GM23338 (cell line): ENCODE measurements around the gene DLG2. TPM values are rescaled to one million over a fixed set of nuclear protein-coding genes. Genes with fewer than 3 reads are reported as not detected.
A peak's percentile ranks its signal among the peaks of the same experiment; 100 is the strongest.

ENCODE experiments used
- ATAC-seq: fragments of 200-7000 bp; cut with Tn5 transposase; 3 replicates; pipeline ENCODE4 v1.9.1; 2020
- DNase-seq: peaks from one replicate; pipeline ENCODE4 v3.0.0-alpha.2; 2015; ENCODE audit warnings: low spot score
- H2AFZ ChIP-seq: fragments of 200-600 bp; sonication (generic); 2 replicates; pipeline ENCODE4 v1.8.0; 2016; ENCODE audit warnings: antibody characterized with exemption, mild to moderate bottlenecking, moderate library complexity
- H3F3A ChIP-seq: fragments of 200-600 bp; sonication (generic); replicated peaks from 2 replicates; pipeline ENCODE4 v1.8.0; 2017; ENCODE audit warnings: antibody characterized with exemption, mixed run types, low read depth
- H3K27ac ChIP-seq: fragments of 200-600 bp; sonication (generic); 2 replicates; pipeline ENCODE4 v1.6.1; 2016; ENCODE audit warnings: low read depth
- H3K27me3 ChIP-seq: fragments of 200-600 bp; sonication (generic); 2 replicates; pipeline ENCODE4 v1.8.0; 2016; ENCODE audit warnings: mild to moderate bottlenecking, mixed run types, moderate library complexity; ENCODE audit not compliant: insufficient read depth
- H3K36me3 ChIP-seq: fragments of 200-600 bp; sonication (generic); 2 replicates; pipeline ENCODE4 v1.8.0; 2016; ENCODE audit warnings: mild to moderate bottlenecking; ENCODE audit not compliant: insufficient read depth
- H3K4me1 ChIP-seq: fragments of 200-600 bp; sonication (generic); 2 replicates; pipeline ENCODE4 v1.8.0; 2016; ENCODE audit warnings: mild to moderate bottlenecking, moderate library complexity; ENCODE audit not compliant: insufficient read depth
- H3K4me2 ChIP-seq: fragments of 200-600 bp; sonication (generic); 2 replicates; pipeline ENCODE4 v1.7.1; 2017; ENCODE audit warnings: mixed run types
- H3K4me3 ChIP-seq: fragments of 200-600 bp; sonication (generic); 2 replicates; pipeline ENCODE4 v1.6.1; 2016; ENCODE audit warnings: mixed run types
- H3K79me2 ChIP-seq: fragments of 200-600 bp; sonication (generic); replicated peaks from 2 replicates; pipeline ENCODE4 v1.8.0; 2017; ENCODE audit warnings: mild to moderate bottlenecking; ENCODE audit not compliant: insufficient read depth
- H3K9me2 ChIP-seq: fragments of 200-600 bp; sonication (generic); 2 replicates; pipeline ENCODE4 v1.8.0; 2017; ENCODE audit not compliant: insufficient read depth
- H4K20me1 ChIP-seq: fragments of 200-600 bp; sonication (generic); replicated peaks from 2 replicates; pipeline ENCODE4 v1.8.0; 2017; ENCODE audit warnings: mild to moderate bottlenecking; ENCODE audit not compliant: insufficient read depth
- H3K27ac Mint-ChIP-seq: 2 replicates; pipeline ENCODE4 v1.8.0; 2020; ENCODE audit warnings: inconsistent platforms, mild to moderate bottlenecking, moderate library complexity, mixed read lengths
- H3K27me3 Mint-ChIP-seq: 3 replicates; pipeline ENCODE4 v1.8.0; 2022; ENCODE audit warnings: low read depth, mild to moderate bottlenecking, moderate library complexity, mixed read lengths, inconsistent platforms; ENCODE audit not compliant: insufficient read depth, poor library complexity
- H3K36me3 Mint-ChIP-seq: 3 replicates; pipeline ENCODE4 v1.8.0; 2021; ENCODE audit warnings: low read depth, mild to moderate bottlenecking, inconsistent platforms, moderate library complexity, mixed read lengths
- H3K4me1 Mint-ChIP-seq: 3 replicates; pipeline ENCODE4 v1.8.0; 2020; ENCODE audit warnings: mild to moderate bottlenecking, inconsistent platforms, mixed read lengths
- H3K4me3 Mint-ChIP-seq: 3 replicates; pipeline ENCODE4 v1.8.0; 2021; ENCODE audit warnings: moderate library complexity, mild to moderate bottlenecking, inconsistent platforms, mixed read lengths
- H3K9me3 Mint-ChIP-seq: 3 replicates; pipeline ENCODE4 v1.8.0; 2020; ENCODE audit warnings: moderate library complexity, mild to moderate bottlenecking, inconsistent platforms, mixed read lengths
- CREB1 ChIP-seq: fragments of 250-450 bp; sonication (Bioruptor Pico); IDR thresholded peaks from 2 replicates; pipeline ENCODE4 v1.5.0; 2020; ENCODE audit warnings: low read depth, mild to moderate bottlenecking, moderate library complexity
- EZH2 ChIP-seq: fragments of 200-600 bp; sonication (generic); IDR thresholded peaks from one replicate; pipeline ENCODE4 v1.8.0; 2017; ENCODE audit warnings: antibody characterized with exemption, mild to moderate bottlenecking, low read depth; ENCODE audit not compliant: unreplicated experiment
- EZH2phosphoT487 ChIP-seq: fragments of 200-600 bp; sonication (generic); IDR thresholded peaks from one replicate; pipeline ENCODE4 v1.8.1; 2018; ENCODE audit warnings: antibody characterized with exemption; ENCODE audit not compliant: unreplicated experiment
- JUNB ChIP-seq: IDR thresholded peaks from one replicate; pipeline ENCODE4 v1.6.1; 2016; ENCODE audit warnings: antibody characterized with exemption; ENCODE audit not compliant: unreplicated experiment
- POLR2AphosphoS5 ChIP-seq: IDR thresholded peaks from 2 replicates; pipeline ENCODE4 v1.6.1; 2016; ENCODE audit warnings: antibody characterized with exemption, low read depth
- STAT1 ChIP-seq: IDR thresholded peaks from one replicate; pipeline ENCODE4 v1.6.1; 2016; ENCODE audit warnings: antibody characterized with exemption; ENCODE audit not compliant: unreplicated experiment
- ZNF114 ChIP-seq: fragments of 250-450 bp; sonication (Bioruptor Pico); IDR thresholded peaks from 2 replicates; pipeline ENCODE4 v1.5.0; 2020; ENCODE audit warnings: mild to moderate bottlenecking, moderate library complexity
- ZNF331 ChIP-seq: fragments of 250-450 bp; sonication (Bioruptor Pico); IDR thresholded peaks from 2 replicates; pipeline ENCODE4 v1.5.0; 2020; ENCODE audit warnings: low read depth, mild to moderate bottlenecking, moderate library complexity
- polyA plus RNA-seq: library from polyadenylated mRNA; unstranded; fragments of >200 nt; fragmentation: Nextera tagmentation; extraction: Ambion mirVana; gene quantifications from 2 replicates; pipeline ENCODE4 v1.2.1, GENCODE V29; 2016
- total RNA-seq: library from RNA; depleted of rRNA; stranded (reverse); fragments of >200 nt; shearing (Covaris generic); gene quantifications from 2 replicates; pipeline ENCODE4 v1.2.3, GENCODE V29; 2014
- TF ChIP-seq, protein P1 (sequence below): fragments of 250-450 bp; sonication (Bioruptor Pico); IDR thresholded peaks from 2 replicates; pipeline ENCODE4 v1.5.0; 2020; ENCODE audit warnings: mild to moderate bottlenecking, moderate library complexity
- TF ChIP-seq, protein P2 (sequence below): IDR thresholded peaks from 2 replicates; pipeline ENCODE4 v1.6.1; 2016; ENCODE audit warnings: antibody characterized with exemption

The DLG2 gene
- total and polyA plus RNA-seq, 2 experiments from 2014 or later, result 19.8 to 21.5 TPM

DNA sequence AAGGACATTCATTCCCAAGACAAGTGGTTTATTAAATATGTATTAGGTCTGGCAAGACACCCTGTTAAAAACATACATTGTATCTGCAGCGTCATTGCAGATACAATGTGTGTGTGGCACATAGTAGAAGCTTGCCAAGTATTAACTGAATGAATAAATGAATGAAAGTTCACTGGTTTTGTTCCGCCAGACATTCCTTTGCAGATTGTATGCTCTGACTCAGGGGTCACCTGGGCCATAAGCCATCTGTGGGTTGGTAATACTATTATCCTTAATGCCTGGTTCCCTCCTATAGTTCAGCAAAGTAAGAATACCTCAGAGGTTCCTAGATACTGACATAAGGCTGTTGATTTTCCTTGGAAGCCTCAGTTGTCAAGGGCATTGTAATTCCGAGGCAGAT is 1963.7 kb downstream of the DLG2 start (continued):
- TF ChIP-seq, protein P1, sequence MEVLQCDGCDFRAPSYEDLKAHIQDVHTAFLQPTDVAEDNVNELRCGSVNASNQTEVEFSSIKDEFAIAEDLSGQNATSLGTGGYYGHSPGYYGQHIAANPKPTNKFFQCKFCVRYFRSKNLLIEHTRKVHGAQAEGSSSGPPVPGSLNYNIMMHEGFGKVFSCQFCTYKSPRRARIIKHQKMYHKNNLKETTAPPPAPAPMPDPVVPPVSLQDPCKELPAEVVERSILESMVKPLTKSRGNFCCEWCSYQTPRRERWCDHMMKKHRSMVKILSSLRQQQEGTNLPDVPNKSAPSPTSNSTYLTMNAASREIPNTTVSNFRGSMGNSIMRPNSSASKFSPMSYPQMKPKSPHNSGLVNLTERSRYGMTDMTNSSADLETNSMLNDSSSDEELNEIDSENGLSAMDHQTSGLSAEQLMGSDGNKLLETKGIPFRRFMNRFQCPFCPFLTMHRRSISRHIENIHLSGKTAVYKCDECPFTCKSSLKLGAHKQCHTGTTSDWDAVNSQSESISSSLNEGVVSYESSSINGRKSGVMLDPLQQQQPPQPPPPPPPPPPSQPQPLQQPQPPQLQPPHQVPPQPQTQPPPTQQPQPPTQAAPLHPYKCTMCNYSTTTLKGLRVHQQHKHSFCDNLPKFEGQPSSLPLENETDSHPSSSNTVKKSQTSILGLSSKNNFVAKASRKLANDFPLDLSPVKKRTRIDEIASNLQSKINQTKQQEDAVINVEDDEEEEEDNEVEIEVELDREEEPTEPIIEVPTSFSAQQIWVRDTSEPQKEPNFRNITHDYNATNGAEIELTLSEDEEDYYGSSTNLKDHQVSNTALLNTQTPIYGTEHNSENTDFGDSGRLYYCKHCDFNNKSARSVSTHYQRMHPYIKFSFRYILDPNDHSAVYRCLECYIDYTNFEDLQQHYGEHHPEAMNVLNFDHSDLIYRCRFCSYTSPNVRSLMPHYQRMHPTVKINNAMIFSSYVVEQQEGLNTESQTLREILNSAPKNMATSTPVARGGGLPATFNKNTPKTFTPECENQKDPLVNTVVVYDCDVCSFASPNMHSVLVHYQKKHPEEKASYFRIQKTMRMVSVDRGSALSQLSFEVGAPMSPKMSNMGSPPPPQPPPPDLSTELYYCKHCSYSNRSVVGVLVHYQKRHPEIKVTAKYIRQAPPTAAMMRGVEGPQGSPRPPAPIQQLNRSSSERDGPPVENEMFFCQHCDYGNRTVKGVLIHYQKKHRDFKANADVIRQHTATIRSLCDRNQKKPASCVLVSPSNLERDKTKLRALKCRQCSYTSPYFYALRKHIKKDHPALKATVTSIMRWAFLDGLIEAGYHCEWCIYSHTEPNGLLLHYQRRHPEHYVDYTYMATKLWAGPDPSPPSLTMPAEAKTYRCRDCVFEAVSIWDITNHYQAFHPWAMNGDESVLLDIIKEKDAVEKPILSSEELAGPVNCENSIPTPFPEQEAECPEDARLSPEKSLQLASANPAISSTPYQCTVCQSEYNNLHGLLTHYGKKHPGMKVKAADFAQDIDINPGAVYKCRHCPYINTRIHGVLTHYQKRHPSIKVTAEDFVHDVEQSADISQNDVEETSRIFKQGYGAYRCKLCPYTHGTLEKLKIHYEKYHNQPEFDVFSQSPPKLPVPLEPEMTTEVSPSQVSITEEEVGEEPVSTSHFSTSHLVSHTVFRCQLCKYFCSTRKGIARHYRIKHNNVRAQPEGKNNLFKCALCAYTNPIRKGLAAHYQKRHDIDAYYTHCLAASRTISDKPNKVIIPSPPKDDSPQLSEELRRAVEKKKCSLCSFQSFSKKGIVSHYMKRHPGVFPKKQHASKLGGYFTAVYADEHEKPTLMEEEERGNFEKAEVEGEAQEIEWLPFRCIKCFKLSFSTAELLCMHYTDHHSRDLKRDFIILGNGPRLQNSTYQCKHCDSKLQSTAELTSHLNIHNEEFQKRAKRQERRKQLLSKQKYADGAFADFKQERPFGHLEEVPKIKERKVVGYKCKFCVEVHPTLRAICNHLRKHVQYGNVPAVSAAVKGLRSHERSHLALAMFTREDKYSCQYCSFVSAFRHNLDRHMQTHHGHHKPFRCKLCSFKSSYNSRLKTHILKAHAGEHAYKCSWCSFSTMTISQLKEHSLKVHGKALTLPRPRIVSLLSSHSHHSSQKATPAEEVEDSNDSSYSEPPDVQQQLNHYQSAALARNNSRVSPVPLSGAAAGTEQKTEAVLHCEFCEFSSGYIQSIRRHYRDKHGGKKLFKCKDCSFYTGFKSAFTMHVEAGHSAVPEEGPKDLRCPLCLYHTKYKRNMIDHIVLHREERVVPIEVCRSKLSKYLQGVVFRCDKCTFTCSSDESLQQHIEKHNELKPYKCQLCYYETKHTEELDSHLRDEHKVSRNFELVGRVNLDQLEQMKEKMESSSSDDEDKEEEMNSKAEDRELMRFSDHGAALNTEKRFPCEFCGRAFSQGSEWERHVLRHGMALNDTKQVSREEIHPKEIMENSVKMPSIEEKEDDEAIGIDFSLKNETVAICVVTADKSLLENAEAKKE (CRISPR knock-in tag), result no peak
- no peak for TF ChIP-seq EZH2
- TF ChIP-seq ZNF114, result no peak

DNA sequence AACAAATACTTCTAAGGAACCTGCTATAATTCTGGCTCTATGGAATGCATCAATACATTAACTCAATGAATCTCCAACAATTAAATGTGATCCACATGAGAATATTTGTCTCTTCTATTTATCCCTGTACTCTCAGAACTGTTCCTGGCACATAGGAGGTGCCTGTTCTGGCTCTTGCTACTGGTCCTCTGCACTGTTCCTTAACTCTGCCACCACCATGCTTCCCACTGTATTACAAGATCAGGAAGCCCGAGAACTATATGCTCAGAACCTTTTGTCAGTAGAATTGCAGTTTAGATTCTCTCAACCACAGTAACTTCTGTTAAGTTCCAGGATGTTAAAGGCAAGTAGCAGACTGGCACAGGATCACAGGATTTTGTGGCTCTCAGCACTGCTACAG is 1964.7 kb downstream of the DLG2 start:
- ATAC-seq (peak; percentile 45; the same call in 2 of the 3 replicates), DNase-seq (no peak)
- no peak overlapping the region for H3K4me3 ChIP-seq
- Mint-ChIP-seq H3K27me3 (peaks cover 2% of the 10 kb centered on the region), H3K27ac (peak overlapping the region; percentile 8; the same call in 1 of the 2 replicates), H3K4me1 (peaks cover 30% of the 10 kb centered on the region), H3K36me3 (no peaks in the 10 kb centered on the region), H3K9me3 (no peaks in the 10 kb centered on the region), H3K4me3 (no peak overlapping the region)
- H3K9me2 ChIP-seq, result no peaks in the 10 kb centered on the region
- H3K4me1 ChIP-seq, result peaks cover 35% of the 10 kb centered on the region
- no peaks in the 10 kb centered on the region for H3K36me3 ChIP-seq
- H3K27ac ChIP-seq, result no peak overlapping the region
- H3F3A ChIP-seq, result no peaks in the 10 kb centered on the region
- no peak overlapping the region for H3K4me2 ChIP-seq
- no peaks in the 10 kb centered on the region for H4K20me1 ChIP-seq
- H2AFZ ChIP-seq, result no peak overlapping the region
- no peaks in the 10 kb centered on the region for H3K27me3 ChIP-seq
- H3K79me2 ChIP-seq, result no peaks in the 10 kb centered on the region
- TF ChIP-seq STAT1, result no peak
- TF ChIP-seq, protein P2, sequence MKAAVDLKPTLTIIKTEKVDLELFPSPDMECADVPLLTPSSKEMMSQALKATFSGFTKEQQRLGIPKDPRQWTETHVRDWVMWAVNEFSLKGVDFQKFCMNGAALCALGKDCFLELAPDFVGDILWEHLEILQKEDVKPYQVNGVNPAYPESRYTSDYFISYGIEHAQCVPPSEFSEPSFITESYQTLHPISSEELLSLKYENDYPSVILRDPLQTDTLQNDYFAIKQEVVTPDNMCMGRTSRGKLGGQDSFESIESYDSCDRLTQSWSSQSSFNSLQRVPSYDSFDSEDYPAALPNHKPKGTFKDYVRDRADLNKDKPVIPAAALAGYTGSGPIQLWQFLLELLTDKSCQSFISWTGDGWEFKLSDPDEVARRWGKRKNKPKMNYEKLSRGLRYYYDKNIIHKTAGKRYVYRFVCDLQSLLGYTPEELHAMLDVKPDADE, result no peak
- TF ChIP-seq EZH2phosphoT487, result no peak
- TF ChIP-seq ZNF331, result no peak
- TF ChIP-seq ZNF114, result no peak
- TF ChIP-seq CREB1 (CRISPR knock-in tag), result no peak
- no peak for TF ChIP-seq EZH2
- TF ChIP-seq POLR2AphosphoS5, result no peak
- TF ChIP-seq, protein P1 (CRISPR knock-in tag), result no peak
- TF ChIP-seq JUNB, result no peak
